HG02884 (cell line): ENCODE results near the gene HES3.

ENCODE experiments used
- ATAC-seq: cut with Tn5 transposase; IDR thresholded peaks from one replicate; pipeline ENCODE4 v1.9.1; 2021; ENCODE audit warnings: mild to moderate bottlenecking, moderate library complexity; ENCODE audit not compliant: unreplicated experiment

HES3 gene

DNA sequence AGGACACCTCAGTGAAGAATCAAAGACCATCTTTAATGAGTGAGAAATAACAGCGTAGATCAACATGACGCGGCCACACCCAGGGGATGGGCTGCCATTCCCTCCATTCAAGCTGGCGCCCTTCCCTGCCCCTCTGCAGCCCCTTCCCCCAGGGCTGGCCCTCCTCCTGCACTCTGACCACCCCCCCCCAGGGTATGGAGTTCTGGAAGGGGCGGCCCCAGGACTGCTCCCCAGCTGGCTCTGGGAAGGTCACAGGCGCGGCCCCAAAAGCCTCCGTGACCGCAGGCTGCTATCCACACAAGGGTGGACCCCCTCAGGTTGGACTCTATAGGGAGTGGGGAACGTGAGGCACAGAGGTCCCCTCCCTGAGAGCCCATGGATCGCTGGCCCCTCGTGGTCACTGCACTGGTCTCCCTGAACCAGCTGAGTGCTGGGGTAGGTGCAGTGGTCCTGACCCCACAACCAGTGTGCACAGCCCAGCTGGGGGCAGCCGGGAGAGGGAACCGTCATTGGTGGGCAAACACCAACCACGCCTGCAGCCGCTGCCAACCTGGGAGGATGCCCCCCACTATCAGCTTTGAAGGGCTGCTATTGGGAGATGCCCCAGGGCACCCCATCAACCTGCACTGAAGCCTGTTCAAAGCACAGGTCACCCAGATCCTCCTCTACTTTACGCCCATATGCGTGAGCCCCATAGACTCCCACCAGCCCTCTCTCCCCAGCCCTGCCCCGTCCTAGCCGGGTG, 33.0 kb downstream of the HES3 start:
- no peak for ATAC-seq

DNA sequence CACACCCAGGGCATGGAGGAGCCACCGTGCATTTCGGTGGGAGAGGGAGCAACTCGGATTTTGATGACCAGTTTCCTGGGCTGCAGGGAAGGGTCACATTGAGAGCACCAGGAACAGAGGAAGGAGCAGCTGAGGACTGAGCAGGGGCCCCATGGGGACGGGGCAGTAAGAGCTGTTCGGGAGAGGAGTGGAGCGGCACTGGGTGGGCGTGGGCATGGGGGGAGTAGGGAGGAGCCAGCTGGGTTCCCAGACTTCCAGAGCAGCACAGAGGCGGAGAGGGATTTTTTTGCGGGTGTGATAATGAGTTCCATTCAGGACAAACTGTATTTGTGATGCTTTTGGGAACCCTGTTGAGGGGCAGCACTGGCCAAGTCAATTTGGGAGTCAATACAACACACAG, 34.3 kb downstream of the HES3 start:
- ATAC-seq, result no peak

DNA sequence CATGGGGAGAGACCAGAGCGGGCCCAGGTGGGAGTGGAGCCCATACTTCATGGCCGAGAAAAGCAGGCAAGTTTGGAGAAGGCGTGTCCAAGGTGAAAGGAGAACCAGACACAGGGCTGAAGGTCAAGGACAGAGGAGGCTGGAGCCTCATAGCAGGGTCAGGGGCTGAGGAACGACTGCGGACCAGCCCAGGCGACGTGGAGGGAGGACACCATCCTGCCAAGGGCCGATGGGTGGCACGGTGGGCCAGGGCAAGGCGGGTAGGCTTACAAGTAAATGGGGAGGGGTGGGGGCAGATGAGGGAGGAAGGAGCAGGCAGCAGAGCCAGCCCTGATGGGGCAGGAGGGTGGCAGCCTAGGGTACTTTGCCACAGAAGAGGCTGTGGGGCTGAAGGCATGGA, 35.1 kb downstream of the HES3 start:
- ATAC-seq, result no peak

DNA sequence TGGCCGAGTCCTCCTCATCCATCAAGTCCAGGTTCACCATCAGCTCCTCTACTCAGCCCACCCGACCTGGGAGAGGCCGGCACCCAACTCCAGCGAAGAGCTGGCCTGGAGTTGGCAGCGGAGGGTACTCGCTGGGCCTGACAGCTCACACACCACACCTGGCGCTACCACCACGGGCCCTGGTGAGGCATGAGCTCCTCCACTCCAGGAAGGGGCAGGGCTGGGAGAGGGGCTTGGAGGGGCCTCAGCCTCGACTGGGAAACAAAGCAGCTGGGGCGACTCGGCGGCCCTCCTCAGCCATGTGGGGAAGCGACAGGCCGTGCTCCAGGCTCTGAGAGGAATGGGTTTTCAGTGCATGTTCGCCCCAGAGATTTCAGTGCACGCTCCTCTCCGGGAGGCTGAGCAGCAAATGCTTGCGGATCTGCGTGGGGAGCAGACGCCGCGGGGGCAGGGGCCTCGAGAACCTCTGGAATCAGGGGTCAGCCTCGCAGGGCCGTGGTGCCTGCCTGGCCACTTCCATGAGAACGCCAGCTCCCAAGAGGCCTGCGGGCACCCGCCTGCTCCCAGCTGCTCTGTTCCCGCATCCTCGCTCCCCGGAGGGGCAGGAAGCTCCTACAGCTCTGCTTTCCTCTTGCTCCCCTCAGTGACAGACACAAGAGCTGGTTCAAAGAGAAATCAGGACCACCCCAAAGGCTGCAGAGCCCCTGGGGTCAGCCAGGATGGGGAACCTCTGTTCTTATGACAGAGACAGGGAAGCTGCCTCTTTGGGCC, 35.8 kb downstream of the HES3 start:
- no peak for ATAC-seq

DNA sequence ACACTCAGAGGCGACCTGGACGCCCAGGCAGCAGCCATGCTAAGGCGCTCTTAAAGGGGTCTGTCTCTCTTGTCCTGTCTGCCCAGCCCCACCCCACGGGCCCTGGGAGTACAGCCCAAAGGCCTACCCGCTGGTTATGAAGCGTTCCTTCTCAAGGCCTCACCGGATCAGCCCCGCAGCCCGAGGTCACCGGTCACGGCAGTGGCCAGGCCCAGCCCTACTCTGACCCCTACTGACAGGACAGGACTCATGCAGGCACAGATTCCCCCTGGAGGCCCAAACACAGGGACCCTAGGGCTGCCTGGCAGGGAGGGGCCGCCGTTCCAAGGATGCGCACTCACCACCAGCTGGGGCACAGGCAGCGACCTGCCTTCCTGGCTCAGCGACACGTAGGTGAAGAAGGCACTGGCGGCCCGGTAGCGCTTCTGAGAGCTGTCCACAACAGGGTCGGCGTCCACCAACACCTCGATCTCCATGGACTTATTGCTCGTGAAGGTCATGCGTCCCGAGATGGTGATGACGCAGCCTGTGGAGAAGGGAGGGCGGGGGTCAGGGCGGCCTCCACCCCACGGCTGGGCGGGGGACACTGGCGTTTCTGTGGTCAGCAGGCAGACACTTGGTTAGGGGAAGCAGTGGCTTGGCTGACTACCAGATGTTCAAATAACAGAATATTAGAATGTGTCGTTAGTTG, 36.9 kb downstream of the HES3 start:
- ATAC-seq, result no peak

DNA sequence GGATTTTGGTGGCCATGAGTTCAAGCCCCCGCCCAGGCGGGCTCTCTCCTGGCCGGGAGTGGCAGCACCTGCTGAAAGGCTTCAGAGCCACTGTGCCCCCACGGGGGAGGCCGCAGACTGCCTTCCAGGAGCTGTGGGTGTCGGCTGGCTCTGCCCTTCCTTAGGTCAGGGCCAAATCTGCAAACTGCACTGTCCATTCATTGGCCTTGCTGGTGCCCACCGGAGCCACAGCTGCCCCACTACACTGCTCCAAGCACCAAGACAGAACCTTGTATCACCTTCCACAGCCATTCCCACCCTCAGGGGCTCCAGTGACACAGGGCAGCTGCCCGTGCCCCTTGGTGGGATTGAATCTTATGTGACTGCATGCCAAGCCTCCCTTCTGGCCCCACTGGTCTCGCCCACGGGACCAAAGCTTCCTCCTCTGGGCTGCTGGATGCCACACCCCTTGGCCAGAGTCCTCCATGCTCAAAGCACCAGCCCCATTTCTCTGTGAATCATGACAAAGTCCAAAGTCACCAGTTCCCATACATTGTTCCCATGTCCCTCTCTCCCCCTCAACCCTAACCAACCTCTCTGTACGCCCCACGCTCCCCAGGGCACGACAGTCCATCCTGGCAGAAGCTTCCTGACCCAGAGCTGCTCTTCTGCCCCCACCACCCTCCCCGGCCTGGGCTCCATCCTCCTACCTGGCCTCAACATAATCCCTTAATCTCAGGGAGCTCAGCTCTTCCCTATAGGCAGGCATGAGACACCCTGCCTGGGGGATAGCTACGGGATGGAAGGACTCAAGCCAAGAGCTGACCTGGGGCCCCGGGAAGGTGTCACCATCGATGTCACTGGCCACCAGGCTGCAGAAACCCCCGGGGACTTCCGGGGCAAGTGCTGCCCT, 37.8 kb downstream of the HES3 start:
- no peak for ATAC-seq

DNA sequence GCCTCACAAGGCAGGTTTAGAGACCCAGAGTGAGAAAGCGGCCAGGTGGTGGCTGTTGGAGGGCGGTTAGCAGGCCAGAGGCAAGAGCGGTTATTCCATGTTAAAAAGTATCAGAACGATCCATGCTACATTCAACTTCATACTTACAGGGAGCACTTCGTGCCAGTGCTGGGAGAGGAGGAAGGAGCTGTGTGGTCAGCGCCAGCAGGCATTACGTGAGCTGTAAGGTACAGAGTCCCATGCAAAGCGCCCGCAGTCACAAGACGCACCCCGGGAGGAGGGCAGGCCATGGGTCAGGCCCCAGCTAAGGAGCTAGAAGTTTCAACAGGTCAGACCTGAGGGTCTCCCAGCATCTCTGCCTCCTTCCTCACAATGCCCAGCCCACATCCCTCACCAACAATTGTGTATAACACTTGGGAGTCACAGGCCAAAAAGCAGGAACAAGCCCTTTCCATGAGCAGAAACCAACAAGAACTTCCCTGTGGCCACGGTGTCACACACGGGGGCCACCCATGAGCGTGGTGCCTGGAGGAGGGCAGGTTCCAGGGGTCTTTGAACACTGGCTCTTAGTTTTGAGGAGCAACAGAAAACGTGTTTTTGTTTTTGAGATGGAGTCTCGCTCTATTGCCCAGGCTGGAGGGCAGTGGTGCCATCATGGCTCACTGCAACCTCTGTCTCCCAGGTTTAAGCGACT, 38.7 kb downstream of the HES3 start:
- ATAC-seq, result no peak

DNA sequence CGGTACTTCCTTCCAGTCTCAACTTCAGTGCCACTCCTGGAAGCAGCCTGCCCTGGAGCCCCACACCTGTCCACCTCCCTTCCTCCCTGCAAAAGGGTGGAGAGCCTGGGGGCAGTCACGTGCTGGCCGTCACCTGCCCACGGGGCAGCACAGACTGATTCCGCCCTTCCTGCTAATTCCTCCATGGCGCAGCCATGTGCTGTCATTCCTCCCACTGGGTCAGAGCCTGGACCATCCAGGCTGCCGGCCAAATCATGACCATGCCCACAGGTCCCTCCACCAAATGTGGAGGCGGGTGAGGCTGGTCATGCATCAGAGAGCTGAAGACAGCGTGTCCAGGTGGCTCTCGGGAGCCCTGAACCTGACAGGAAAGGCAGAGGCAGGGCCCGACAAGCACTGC, 41.4 kb downstream of the HES3 start:
- ATAC-seq, result no peak

DNA sequence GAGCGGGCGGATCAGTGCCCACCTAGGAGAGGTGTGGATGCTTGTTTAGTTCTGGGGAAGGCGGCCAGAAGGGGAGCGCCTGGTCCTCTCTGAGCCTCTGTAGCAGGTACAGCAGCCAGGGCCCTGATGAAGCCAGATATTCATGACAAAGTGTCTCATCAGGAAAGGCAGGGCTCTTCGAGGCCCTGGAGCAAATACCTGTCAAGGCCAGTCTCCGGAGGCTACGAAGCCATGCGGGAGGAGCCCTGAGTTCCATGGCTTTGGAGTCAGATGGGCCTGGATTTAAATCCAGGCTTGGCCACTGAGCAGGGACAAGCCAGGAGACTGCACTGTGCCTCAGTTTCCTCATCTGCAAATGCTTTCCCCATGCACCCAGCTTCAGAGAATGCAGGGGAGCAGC, 42.3 kb downstream of the HES3 start:
- ATAC-seq, result no peak

DNA sequence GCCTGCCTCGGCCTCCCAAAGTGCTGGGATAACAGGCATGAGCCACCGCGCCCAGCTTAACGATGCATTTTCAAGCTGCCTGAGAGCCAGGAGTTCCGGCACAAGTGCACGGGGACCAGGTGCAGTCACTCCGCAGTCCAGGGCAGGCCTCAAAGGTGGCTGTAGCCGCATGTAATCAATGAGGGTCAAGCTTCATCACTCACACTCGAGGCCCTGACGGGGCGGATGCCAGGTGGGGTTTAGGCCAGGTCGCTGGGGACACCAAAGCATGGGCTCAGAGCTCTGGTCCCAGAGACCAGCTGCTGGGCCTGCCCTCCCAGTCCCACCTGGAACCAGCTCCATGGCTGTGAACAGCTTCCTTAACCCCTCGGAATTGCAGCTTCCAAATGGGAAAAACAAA, 43.0 kb downstream of the HES3 start:
- ATAC-seq, result no peak

DNA sequence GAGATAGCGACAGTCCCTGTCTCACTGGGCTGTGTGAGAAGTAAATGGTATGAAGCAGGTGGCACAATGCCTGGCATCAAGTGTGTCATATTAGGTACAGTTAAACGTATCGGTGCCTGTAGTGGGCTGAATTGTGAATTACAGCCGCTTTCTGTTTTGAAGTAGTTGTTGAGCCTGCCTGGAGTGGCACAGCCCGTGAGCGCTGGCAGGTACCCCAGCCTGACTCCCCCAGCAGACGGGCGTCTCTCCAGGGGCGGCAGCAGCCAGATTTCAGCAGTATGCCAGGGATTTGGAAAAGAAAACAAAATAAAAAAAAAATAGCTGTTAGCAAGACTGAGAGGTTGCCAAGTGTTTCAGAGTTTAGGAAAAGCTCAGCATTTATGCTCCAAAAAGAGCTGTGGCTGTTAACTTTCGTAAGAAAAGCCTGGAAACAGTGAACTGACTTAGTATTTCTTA, 43.5 kb downstream of the HES3 start:
- no peak for ATAC-seq

DNA sequence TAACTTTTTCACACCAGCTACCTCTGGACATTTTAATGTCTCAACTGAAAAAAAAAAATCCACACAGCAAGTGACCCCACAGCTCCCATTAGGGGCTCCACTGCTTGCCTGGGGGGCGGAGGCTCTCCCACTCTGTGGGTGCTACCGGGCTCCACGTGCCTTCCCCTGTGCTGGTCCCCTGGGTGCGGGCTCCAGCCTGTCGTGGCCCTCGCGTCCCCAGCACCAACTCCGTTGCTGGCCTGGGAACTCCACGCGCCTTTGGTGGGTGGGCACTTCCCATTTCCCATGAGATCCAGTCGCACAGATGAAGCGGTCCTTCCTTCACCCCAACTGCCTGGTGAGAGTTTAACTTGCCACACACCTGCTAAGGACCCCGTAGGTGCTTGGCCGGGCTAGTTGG, 44.0 kb downstream of the HES3 start:
- no peak for ATAC-seq

DNA sequence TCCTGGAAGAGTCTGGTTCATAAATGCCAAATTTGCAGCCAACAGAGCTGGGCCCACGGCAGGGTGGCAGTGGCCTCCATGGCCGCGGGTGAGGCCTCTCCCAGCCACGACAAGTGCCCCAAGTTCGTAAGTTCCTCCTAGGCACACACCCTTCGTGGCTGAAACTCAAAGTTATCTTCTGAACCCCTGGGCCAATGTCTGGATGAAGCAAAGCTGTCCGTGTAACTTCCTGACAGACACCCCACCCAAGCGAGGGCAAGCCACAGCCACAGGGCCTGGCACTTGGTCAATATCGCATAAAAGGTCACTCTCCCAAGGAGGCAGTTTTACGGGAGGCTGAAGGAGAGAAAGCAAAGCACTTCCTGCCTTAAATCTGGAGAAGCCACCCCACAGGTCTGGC, 44.7 kb downstream of the HES3 start:
- no peak for ATAC-seq

DNA sequence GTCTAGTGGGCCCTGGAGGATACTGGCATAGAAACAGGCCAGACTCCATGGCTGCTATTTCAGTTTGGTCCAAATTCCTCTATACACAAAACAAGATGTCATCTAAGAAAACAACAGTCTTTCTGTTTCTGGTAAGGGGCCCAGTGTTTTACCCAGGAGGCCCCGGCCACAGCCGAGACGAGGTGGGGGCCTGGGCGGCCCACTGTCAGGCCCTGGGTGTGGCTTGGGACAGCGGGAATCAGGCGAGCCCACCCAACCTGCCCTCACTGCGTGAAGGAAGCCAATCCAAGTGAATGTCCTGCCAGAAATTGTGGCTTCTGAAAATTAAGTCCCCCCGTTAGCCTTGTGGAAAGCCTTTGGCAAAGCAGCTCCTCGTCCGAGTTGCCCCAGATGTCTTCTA, 48.1 kb downstream of the HES3 start:
- no peak for ATAC-seq

DNA sequence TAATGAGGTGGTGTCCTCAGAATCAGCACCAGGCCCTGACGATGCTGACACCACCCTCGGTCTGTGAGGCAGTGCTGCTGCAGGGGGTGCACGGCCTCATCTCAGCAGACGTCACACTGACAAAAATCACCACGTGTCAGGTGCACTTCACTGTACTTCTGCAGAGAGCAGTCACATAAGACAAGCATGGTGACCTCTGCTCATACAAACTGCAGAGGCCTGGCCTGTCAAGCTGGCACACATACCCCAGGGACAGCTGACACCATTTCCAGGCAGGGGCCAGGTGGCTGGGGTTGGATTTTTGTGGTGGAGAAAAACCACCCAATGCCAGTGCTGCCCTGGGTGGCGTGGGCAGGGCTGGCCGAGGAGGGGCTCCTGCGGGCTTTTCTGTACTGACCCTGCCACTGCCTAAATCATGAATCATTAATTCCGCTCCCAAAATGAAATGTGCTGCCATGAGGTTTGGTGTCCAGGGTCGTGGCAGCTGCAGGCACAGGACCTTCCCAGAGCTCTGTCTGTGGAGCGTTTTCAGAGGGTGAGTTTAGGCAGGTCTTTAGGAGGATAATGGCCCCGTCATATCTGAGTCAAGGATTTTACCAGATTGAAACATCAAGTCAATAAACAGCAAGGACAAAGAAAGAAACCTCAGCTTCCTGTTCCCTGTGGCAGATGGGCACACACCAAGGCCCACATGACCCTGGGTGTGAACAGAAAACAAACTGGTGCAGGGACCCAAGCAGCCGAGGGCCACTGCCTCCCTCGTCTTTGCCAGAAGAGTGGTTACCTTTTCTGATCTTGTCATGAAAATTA, 50.3 kb downstream of the HES3 start:
- ATAC-seq, result no peak

DNA sequence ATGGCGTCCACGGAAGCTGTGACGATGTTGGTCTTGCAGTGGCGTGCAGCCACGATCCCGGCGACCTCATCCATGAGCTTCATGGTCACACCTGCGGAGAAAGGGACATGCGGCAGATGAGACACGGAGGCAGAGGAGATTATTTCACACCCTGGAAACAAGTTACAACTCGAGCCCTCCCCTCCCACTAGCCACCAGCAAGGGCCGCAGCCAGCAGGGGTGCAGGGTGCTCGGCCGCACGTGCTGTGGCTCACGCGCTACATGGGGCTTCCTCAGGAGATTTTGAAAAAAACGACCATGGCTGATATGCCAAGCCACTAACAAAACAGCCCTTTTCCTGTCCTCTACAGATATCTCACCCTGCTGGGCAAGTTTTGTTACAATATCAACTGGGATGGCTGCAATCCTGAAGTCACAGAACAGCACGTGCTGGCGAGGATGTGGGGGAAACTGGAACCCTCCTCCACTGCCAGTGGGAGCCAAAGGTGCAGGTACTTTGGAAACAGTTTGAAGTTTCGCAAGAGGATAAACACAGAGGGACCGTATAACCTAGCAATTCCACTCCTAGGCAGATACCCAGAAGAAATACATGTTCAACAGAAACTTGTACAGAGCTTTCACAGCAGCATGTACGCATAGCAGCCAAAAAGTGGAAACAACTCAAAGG, 51.0 kb downstream of the HES3 start:
- no peak for ATAC-seq
